Aorta (tissue), 5 donors: ENCODE data around the gene SCRN2. TPM values are rescaled to one million over a fixed set of nuclear protein-coding genes. Genes with fewer than 3 reads are reported as not detected.

Experiments used
- ATAC-seq: fragments of 200-7000 bp; cut with Tn5 transposase; one replicate; pipeline ENCODE4 v1.9.1; 2022; ENCODE audit warnings: moderate library complexity; ENCODE audit not compliant: low FRiP score
- DNase-seq, 2 donors: peaks; one replicate each; pipeline ENCODE4 v3.0.0-alpha.2; 2020
- H3K27ac ChIP-seq, 2 donors: one replicate each; pipeline ENCODE4 v1.5.1; 2013; ENCODE audit warnings: low read length in 2 of 2, mild to moderate bottlenecking in 2 of 2, moderate library complexity in 2 of 2, control low read depth in 1 of 2, inconsistent platforms in 1 of 2, low read depth in 1 of 2
- H3K27me3 ChIP-seq, 2 donors: one replicate each; pipeline ENCODE4 v1.6.1; 2013; ENCODE audit warnings: control low read depth in 1 of 2, low read length in 1 of 2, mild to moderate bottlenecking in 1 of 2, moderate library complexity in 1 of 2; ENCODE audit not compliant: insufficient read depth in 2 of 2, control insufficient read depth in 1 of 2
- H3K36me3 ChIP-seq, 2 donors: one replicate each; pipeline ENCODE4 v1.6.1; 2013; ENCODE audit warnings: control low read depth in 1 of 2, low read length in 1 of 2, mild to moderate bottlenecking in 1 of 2; ENCODE audit not compliant: insufficient read depth in 2 of 2, control insufficient read depth in 1 of 2
- H3K4me1 ChIP-seq, 2 donors: one replicate each; pipeline ENCODE4 v1.6.1; 2013; ENCODE audit warnings: low read length in 2 of 2, control low read depth in 1 of 2, mild to moderate bottlenecking in 1 of 2, moderate library complexity in 1 of 2; ENCODE audit not compliant: insufficient read depth in 2 of 2, control insufficient read depth in 1 of 2
- H3K4me3 ChIP-seq, 2 donors: one replicate each; pipeline ENCODE4 v1.5.1; 2013; ENCODE audit warnings: low read length in 2 of 2, control low read depth in 1 of 2, mild to moderate bottlenecking in 1 of 2
- H3K9me3 ChIP-seq: one replicate; pipeline ENCODE4 v1.6.1; 2013; ENCODE audit warnings: mild to moderate bottlenecking, low read length; ENCODE audit not compliant: control insufficient read depth
- whole genome bisulfite sequencing, 2 donors: extraction: QIAGEN DNeasy Blood & Tissue Kit; methylation state at CpG; one replicate each; pipeline ENCODE4 v1.1.7; 2013; 5-methylcytosine and 5-hydroxymethylcytosine counted together
- intact Hi-C, 2 donors: fragments of 100-400 bp; cut with DNase I; formaldehyde crosslinking; loops; one replicate each; pipeline versions ENCODE4 v1.14.2 to v1.15.0; 2022
- polyA plus RNA-seq, 2 donors: library from polyadenylated mRNA; stranded (reverse); fragments of 200-250 nt; gene quantifications; one replicate each; pipeline ENCODE4 v1.2.3, GENCODE V29; 2013
- total RNA-seq, 2 donors: library from RNA; stranded (reverse); fragmentation: NEBNext Ultra II Directional; extraction: Animal tissue kit (Norgen Biotek cat#: 25700); gene quantifications; one replicate each; pipeline ENCODE4 v1.2.1, GENCODE V29; 2021
- donor health status: healthy with polysubstance abuse.
- donor health status: Bipolar disorder and iron deficiency.
- donor health status: DM: no; HTN: no; CAD: no.
- donor health status: DM: no; HTN: no; CAD: no.
- donor health status: DM: yes; HTN: yes; CAD: no.

Gene SCRN2
- total and polyA plus RNA-seq, 4 donors: 19.3 to 64.1 (median 29.4) TPM

DNA sequence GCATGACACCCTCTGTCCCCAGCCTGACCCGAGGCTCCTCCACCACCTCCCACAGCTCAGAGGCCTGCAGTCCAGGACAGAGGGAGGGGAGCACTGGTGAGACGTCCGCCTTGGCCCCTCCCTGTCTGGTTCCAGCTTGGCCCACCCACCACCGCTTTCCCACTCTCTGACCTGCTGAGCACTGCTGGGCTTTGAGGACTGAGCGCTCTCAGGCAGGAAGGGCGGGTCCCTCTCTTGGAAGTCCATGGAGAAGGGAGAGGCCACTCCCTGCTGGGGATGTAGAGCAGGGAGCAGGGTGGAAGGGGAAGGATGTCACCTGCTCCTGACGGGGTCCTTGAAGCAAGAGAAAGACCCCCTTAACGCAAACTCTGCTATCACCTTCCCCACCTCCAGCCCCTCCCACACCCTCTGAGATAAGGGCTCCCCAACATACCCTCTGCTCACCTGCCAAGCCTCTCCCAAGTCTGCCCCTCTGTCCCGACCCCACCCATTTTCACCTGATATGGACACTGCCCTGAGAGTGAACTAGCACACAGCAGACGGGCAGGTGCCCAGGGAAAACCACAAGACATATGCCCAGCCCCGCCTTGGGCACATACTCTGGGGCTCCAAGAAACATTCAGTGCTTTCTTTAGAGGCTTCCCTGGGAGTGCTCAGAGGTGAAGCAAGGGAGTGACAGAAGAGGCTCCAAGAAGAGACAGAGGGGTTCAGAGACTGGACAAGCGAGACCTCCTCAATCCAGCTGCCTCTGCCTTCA, 20.9 kb downstream of the SCRN2 start:
- WGBS, 2 donors: 70 to 72% methylated on average over 12 of the region's 12 CpGs
- intact Hi-C loops: no loop called here
- Histone ChIP-seq H3K27ac (no peak overlapping the region), H3K36me3 (peaks cover 3 to 7% of the 10 kb centered on the region in 2 donors), H3K27me3 (no peaks in the 10 kb centered on the region), H3K4me1 (no peaks in the 10 kb centered on the region), H3K9me3 (no peaks in the 10 kb centered on the region), H3K4me3 (no peak overlapping the region)
- ATAC-seq (no peak), DNase-seq (no peak)

DNA sequence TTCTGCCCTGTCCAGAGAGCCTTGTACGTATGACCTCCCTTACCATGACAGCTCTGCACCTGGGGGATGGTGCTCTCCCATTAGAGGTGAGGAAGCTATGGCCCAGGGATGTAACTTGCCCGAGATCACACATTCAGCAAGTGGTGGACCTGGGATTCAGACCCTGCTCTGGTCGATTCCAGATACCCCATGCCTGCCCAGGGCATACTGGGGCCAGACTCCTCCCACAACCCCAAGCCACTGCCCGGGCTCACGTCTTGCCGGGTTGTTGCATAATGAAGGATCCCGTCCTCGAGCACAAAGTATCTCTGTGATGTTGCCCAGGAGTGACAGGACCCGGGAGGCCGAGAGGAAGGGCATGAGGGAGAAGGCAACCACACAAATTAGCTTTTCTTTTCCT, 21.6 kb downstream of the SCRN2 start:
- intact Hi-C loops: no loop called here
- Histone ChIP-seq H3K27me3 (no peaks in the 10 kb centered on the region), H3K36me3 (peaks cover 3 to 7% of the 10 kb centered on the region in 2 donors), H3K4me1 (no peaks in the 10 kb centered on the region), H3K27ac (no peak overlapping the region), H3K9me3 (no peaks in the 10 kb centered on the region), H3K4me3 (no peak overlapping the region)
- WGBS, 2 donors: 65 to 78% methylated on average over 10 of the region's 10 CpGs
- DNase-seq (peak in 1 of 2 donors; percentile 13), ATAC-seq (no peak)

- H3K27me3 ChIP-seq: no peaks in the 10 kb centered on the region
- H3K4me1 ChIP-seq: no peaks in the 10 kb centered on the region
- DNase-seq (peak; percentile 34 to 38), ATAC-seq (no peak)
- no peak overlapping the region for H3K4me3 ChIP-seq
- H3K27ac ChIP-seq: no peak overlapping the region
- intact Hi-C loops: no loop called here
- WGBS, 2 donors: 92% methylated on average over 11 of the region's 11 CpGs
- peaks cover 0 to 7% of the 10 kb centered on the region in 2 donors for H3K36me3 ChIP-seq
- no peaks in the 10 kb centered on the region for H3K9me3 ChIP-seq
Observed at GRCh38 chr17:47818002-47818695, 22.9 kb downstream of the SCRN2 start.

DNA sequence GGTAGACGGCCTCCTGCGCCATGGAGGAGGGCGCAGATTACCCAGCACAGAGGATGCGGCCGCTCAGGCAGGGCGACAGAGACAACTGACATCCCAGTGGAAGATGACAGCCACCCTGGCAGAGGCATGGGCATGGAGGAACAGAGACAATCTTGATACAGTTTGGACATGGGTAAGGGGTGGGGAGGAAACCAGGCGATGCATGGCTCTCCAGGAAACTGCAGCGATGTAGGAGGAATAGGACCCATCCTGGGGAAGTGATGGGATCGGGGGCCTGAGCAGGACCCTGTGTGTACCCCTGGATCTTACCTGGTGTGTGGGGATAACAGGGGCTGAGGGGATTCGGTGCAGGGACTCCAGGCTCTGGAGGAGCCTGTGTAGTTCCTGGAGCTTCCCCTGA, 24.1 kb downstream of the SCRN2 start:
- Histone ChIP-seq H3K27me3 (no peaks in the 10 kb centered on the region), H3K36me3 (peaks cover 0 to 7% of the 10 kb centered on the region in 2 donors), H3K9me3 (no peaks in the 10 kb centered on the region), H3K4me3 (no peak overlapping the region), H3K4me1 (no peaks in the 10 kb centered on the region), H3K27ac (no peak overlapping the region)
- ATAC-seq (no peak), DNase-seq (peak; percentile 24 to 33)
- intact Hi-C loops: no loop called here
- WGBS, 2 donors: 94 to 98% methylated on average over 10 of the region's 10 CpGs

- WGBS, 2 donors: 91 to 93% methylated on average over 21 of the region's 21 CpGs
- Histone ChIP-seq H3K27ac (no peak overlapping the region), H3K27me3 (no peaks in the 10 kb centered on the region), H3K4me3 (no peak overlapping the region), H3K4me1 (no peaks in the 10 kb centered on the region), H3K9me3 (no peaks in the 10 kb centered on the region), H3K36me3 (peaks cover 0 to 7% of the 10 kb centered on the region in 2 donors)
- ATAC-seq: no peak
- intact Hi-C loops: no loop called here
- peak in 1 of 2 donors; percentile 24 for DNase-seq
Observed at GRCh38 chr17:47816111-47816735, 24.9 kb downstream of the SCRN2 start.

GRCh38 chr17:47815106-47815918, 25.8 kb downstream of the SCRN2 start:
- ATAC-seq (no peak), DNase-seq (peak in 1 of 2 donors; percentile 32)
- Histone ChIP-seq H3K27ac (no peak overlapping the region), H3K4me1 (no peaks in the 10 kb centered on the region), H3K9me3 (no peaks in the 10 kb centered on the region), H3K4me3 (no peak overlapping the region), H3K36me3 (peaks cover 0 to 7% of the 10 kb centered on the region in 2 donors), H3K27me3 (no peaks in the 10 kb centered on the region)
- intact Hi-C loops: no loop called here
- WGBS, 2 donors: 92 to 93% methylated on average over 21 of the region's 21 CpGs

DNA sequence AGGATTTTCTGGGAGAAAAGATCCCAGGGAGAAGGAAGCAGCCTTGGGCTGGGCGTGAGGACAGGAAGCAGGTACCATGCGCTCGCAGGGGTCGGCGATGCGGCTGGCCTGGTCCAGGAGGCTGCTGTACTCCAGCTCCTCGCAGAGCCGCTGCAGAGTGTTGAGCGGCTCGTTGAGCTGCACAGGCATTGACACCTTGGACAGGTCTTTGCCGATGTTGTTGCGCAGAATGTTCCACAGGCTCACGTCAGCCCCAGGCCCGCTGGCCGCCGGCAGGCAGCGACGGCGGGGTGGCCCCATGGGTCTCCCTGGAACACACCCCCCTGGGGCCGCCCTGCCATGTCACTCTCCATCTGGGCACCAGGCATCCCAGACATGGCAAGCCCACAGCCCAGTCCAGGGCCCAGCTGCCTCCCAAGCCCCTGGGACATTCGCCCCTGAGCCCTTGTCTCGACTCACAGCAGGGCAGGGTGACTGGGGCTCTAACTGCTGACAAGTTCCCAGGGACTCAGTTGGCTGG, 27.5 kb downstream of the SCRN2 start:
- no peak overlapping the region for H3K27ac ChIP-seq
- no peaks in the 10 kb centered on the region for H3K9me3 ChIP-seq
- ATAC-seq: no peak
- intact Hi-C loops: no loop called here
- DNase-seq: peak in 1 of 2 donors; percentile 29
- WGBS, 2 donors: 94 to 95% methylated on average over 22 of the region's 22 CpGs
- no peak overlapping the region for H3K4me3 ChIP-seq
- no peaks in the 10 kb centered on the region for H3K27me3 ChIP-seq
- peaks cover 0 to 7% of the 10 kb centered on the region in 2 donors for H3K36me3 ChIP-seq
- H3K4me1 ChIP-seq: no peaks in the 10 kb centered on the region

DNA sequence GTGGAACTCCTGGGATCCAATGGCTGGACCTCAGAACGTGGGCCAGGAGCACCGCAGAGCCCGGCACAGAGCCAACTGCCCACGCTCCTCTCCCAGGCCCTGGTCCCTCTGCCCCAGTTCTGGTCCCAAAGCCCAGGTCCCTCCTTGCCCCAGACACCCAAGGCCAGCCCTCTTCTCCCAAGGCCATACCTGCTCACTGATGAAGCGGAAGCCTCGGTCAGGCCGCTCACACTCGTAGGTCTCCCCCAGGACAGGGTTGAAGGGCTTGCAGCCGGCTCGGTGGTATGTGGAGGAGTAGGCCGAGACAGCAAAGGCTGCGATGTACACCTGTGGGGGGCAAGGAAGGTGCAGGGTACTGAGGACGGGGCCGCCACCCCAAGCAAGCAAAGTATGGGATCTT, 28.0 kb downstream of the SCRN2 start:
- H3K9me3 ChIP-seq: no peaks in the 10 kb centered on the region
- intact Hi-C loops: no loop called here
- DNase-seq (peak; percentile 38 to 71), ATAC-seq (no peak)
- H3K27ac ChIP-seq: no peak overlapping the region
- peaks cover 0 to 7% of the 10 kb centered on the region in 2 donors for H3K36me3 ChIP-seq
- 93 to 94% methylated on average over 14 of the region's 14 CpGs for WGBS, 2 donors
- H3K27me3 ChIP-seq: no peaks in the 10 kb centered on the region
- no peak overlapping the region for H3K4me3 ChIP-seq
- H3K4me1 ChIP-seq: no peaks in the 10 kb centered on the region
